ES-I3 (cell line): Measurements from ENCODE around the gene SMIM1.
"Not testable (repeated sequence)": the region's sequence is repeated elsewhere in the genome, so short reads cannot be mapped to it uniquely, and the experiment has no call there.

Experiments used
- H3K36me3 ChIP-seq: 2 replicates; pipeline ENCODE4 v1.6.1; 2013; ENCODE audit warnings: mild to moderate bottlenecking, low read length, control low read depth, moderate library complexity; ENCODE audit not compliant: insufficient read depth
- H3K4me1 ChIP-seq: 2 replicates; pipeline ENCODE4 v1.6.1; 2013; ENCODE audit warnings: mild to moderate bottlenecking, control low read depth, low read length; ENCODE audit not compliant: insufficient read depth
- H3K9ac ChIP-seq: 2 replicates; pipeline ENCODE4 v1.6.1; 2013; ENCODE audit warnings: low read depth, mild to moderate bottlenecking, low read length, moderate library complexity
- H3K9me3 ChIP-seq: 2 replicates; pipeline ENCODE4 v1.6.1; 2013; ENCODE audit warnings: mild to moderate bottlenecking, low read length, moderate library complexity; ENCODE audit not compliant: control insufficient read depth, insufficient read depth

Gene SMIM1

DNA sequence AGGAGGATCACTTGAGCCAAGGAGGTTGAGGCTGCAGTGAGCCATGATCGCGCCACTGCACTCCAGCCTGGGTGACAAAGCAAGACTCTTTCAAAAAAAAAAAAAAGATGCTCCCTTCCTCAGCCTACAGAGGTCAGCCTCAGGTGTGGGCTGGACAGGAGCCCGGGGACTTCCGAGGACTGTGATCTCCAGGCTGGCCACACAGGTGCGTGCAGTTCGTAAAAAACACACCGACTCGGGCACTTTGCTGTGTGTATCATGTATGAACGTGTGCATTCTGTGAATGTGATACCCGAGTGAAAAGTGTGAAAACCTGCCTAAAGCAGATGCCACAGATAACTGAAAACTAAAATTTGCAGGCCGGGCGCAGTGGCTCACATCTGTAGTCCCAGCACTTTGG lies 28.7 kb upstream of the SMIM1 start:
- H3K9ac ChIP-seq = no peak overlapping the region
- peaks cover 17% of the 10 kb centered on the region for H3K36me3 ChIP-seq
- no peaks in the 10 kb centered on the region for H3K9me3 ChIP-seq
- H3K4me1 ChIP-seq = peaks cover 12% of the 10 kb centered on the region; the same call in 1 of the 2 replicates

DNA sequence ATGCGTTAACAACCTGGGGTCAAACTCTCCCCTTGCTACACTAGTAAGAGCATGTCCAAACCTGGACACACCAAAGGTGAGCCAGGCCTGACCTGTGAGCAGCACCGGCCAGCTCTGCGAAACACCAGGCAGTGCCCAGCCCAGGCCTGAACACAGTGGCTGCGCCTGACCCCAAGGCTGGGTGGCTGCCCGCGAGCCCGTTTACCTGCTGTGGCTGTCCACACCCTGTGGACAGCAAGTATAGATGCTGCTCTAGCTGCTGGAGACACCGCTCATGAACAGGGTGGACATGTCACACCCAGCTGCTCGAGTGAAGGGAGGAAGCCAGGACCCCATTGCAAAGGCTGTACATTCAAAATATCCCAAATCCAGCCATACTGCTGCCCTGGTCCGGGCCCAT lies 27.9 kb upstream of the SMIM1 start:
- Histone ChIP-seq H3K9ac (no peak overlapping the region), H3K4me1 (peaks cover 12% of the 10 kb centered on the region; the same call in 1 of the 2 replicates), H3K36me3 (peaks cover 14% of the 10 kb centered on the region), H3K9me3 (no peaks in the 10 kb centered on the region)

- Histone ChIP-seq H3K36me3 (peaks cover 10% of the 10 kb centered on the region), H3K9ac (no peak overlapping the region)
These were observed 27.5 kb upstream of the SMIM1 start for GRCh38 chr1:3745071-3745470.

DNA sequence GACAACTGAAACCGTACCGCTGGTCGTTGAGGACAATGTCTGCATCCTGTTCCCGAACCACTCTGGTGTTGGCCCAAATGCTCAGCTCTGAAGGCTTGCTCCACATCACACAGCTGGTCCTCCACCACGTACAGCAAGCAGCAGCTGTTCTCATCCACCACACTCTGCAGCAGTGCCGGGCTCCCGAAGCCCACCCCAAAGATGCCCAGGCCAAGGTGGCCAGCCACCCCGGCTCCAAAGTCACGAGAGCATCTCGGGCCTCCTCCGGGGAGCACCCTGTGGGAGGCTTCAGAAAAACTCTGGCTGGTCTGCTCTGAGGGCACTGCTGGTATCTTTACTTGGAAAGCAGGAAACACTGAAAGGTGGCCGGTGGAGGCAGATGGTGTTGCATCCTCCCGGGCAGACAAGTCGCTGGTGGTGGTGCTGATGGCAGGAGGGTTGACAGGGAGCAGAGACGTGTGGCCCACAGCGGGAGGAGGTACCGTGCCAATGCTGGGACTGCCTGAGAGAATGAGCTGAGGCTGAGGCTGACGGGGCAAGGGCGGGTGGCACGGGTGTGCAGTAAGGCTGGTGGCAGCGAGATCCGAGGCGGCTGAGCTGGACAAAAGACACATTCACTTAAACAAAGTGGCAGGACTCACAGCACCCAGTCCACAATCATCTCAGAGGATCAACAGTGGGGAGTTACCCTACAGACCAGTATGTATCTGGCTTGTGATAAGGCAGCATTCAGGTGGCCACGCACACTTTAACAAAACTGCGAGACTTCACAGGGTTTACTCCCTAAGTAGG lies 26.8 kb upstream of the SMIM1 start:
- no peaks in the 10 kb centered on the region for H3K9me3 ChIP-seq
- peaks cover 10% of the 10 kb centered on the region for H3K36me3 ChIP-seq
- peaks cover 12% of the 10 kb centered on the region; the same call in 1 of the 2 replicates for H3K4me1 ChIP-seq
- H3K9ac ChIP-seq = peak overlapping the region; percentile 86; the same call in 1 of the 2 replicates

More at GRCh38 chr1:3745071-3745470, 27.5 kb upstream of the SMIM1 start:
- no peaks in the 10 kb centered on the region for H3K9me3 ChIP-seq
- peaks cover 12% of the 10 kb centered on the region; the same call in 1 of the 2 replicates for H3K4me1 ChIP-seq

GRCh38 chr1:3746389-3746829 lies 26.1 kb upstream of the SMIM1 start:
- H3K36me3 ChIP-seq = peaks cover 10% of the 10 kb centered on the region
- peaks cover 12% of the 10 kb centered on the region; the same call in 1 of the 2 replicates for H3K4me1 ChIP-seq
- H3K9ac ChIP-seq = peak overlapping the region; percentile 86
- H3K9me3 ChIP-seq = no peaks in the 10 kb centered on the region

DNA sequence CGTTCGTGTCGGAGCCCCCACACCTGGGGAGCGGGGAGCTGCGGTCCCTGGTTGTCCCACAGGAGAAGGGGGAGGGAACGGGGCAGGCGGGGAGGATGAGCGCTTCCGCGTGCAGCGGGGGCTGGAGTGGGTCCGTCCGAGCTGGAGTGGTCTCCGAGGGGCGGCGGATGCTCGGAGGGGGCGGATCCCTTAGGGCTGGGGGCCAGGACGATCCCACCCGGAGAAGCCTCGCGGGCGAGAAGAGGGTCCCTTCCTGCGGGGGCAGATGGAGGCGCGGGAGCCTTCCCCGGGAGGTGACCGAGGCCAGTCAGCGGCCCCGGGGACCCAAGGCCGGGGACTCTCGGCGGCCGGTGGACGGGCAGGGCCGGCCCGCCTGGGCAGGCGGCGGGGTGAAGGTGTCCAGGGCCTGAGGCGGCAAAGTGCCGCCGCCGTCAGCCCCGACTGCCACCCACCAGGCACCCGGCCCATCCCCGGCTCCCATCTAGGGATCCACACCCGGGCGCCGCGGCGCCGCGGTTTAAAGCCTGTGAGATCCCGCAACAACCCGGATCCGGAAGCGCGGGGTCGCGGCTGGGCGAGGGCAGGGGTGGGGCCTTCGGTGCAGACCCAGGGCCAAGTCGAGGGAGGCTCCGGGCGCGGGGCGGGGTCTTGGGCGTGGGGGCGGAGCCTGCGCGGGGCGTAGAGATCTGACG lies 25.6 kb upstream of the SMIM1 start:
- H3K9ac ChIP-seq = peak overlapping the region; percentile 86
- H3K4me1 ChIP-seq = peaks cover 12% of the 10 kb centered on the region; the same call in 1 of the 2 replicates

DNA sequence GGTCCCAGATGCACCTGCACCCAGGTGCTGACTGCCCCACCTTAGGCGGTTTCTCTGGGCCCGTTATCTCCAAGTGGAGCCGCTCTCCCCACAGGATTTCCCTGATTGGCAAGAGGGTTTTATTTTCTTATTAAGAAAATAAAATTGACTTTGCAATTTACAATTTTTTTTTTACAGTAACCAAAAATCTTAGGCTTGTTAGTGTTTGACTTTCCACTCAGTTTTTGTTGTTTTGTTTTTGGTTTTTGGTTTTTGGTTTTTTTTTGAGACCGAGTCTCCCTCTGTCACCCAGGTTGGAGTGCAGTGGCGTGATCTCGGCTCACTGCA lies 25.1 kb upstream of the SMIM1 start:
- no peak overlapping the region; the same call in 1 of the 2 replicates for H3K9ac ChIP-seq

More for the DNA sequence above, 25.6 kb upstream of the SMIM1 start:
- Histone ChIP-seq H3K9me3 (no peaks in the 10 kb centered on the region), H3K36me3 (peaks cover 10% of the 10 kb centered on the region)

DNA sequence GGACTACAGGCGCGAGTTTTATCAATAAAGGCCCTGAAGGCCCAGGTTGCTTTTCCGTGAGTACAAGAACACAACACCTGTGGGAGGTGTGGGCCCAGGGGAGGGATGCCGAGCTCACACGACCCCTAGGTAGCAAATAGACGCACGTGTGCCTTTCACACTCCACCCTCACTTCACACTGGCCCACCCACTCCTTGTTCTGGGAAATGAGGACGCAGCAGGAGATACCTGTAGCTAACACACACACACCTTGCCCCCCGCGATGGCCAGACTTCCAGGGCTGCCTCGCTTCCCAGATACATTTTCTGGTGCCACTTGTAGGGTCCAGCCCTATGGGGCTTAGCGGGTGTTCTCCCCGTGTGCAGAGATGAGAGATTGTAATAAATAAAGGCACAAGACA lies 24.6 kb upstream of the SMIM1 start:
- Histone ChIP-seq H3K36me3 (peaks cover 4% of the 10 kb centered on the region; the same call in 1 of the 2 replicates), H3K4me1 (peaks cover 12% of the 10 kb centered on the region; the same call in 1 of the 2 replicates), H3K9me3 (no peaks in the 10 kb centered on the region), H3K9ac (no peak overlapping the region)

More for the DNA sequence above, 25.1 kb upstream of the SMIM1 start:
- H3K4me1 ChIP-seq = peaks cover 12% of the 10 kb centered on the region; the same call in 1 of the 2 replicates
- no peaks in the 10 kb centered on the region for H3K9me3 ChIP-seq
- H3K36me3 ChIP-seq = peaks cover 8% of the 10 kb centered on the region

GRCh38 chr1:3748316-3748900 lies 24.1 kb upstream of the SMIM1 start:
- not testable (repeated sequence) for H3K9ac ChIP-seq, H3K9me3 ChIP-seq, H3K36me3 ChIP-seq
- peaks cover 12% of the 10 kb centered on the region; the same call in 1 of the 2 replicates for H3K4me1 ChIP-seq

- Histone ChIP-seq H3K4me1 (peaks cover 12% of the 10 kb centered on the region; the same call in 1 of the 2 replicates), H3K9ac (no peak overlapping the region), H3K9me3 (no peaks in the 10 kb centered on the region), H3K36me3 (no peaks in the 10 kb centered on the region; the same call in 1 of the 2 replicates)
These were observed 23.0 kb upstream of the SMIM1 start for GRCh38 chr1:3749512-3749911.

GRCh38 chr1:3750741-3751140 lies 21.8 kb upstream of the SMIM1 start:
- Histone ChIP-seq H3K9me3 (no peaks in the 10 kb centered on the region), H3K9ac (no peak overlapping the region), H3K4me1 (peaks cover 5% of the 10 kb centered on the region; the same call in 1 of the 2 replicates), H3K36me3 (no peaks in the 10 kb centered on the region)

- Histone ChIP-seq H3K36me3 (no peaks in the 10 kb centered on the region), H3K4me1 (no peaks in the 10 kb centered on the region), H3K9me3 (no peaks in the 10 kb centered on the region), H3K9ac (no peak within 1 kb of the TSS)
These were observed 20.1 kb upstream of the SMIM1 start, which contains the start of gene CCDC27 for GRCh38 chr1:3752400-3752945. Gene CCDC27 (plus strand): TSS chr1:3752450. CDS start chr1:3752482, 32 bp downstream.

GRCh38 chr1:3753656-3754454 lies 18.7 kb upstream of the SMIM1 start:
- no peak overlapping the region for H3K9ac ChIP-seq

More at GRCh38 chr1:3753656-3754454, 18.7 kb upstream of the SMIM1 start:
- Histone ChIP-seq H3K36me3 (no peaks in the 10 kb centered on the region), H3K9me3 (no peaks in the 10 kb centered on the region), H3K4me1 (no peaks in the 10 kb centered on the region)
